Lower leg skin (tissue), 4 donors: Measurements from ENCODE around the gene RAP1GAP. TPM values are rescaled to one million over a fixed set of nuclear protein-coding genes. Genes with fewer than 3 reads are reported as not detected.

ENCODE experiments used
- DNase-seq, 2 donors: peaks; one replicate each; pipeline ENCODE4 v3.0.0-alpha.2; 2019; ENCODE audit warnings: low spot score in 2 of 2
- H3K4me3 ChIP-seq: fragments of 200-600 bp; sonication (generic); 2 replicates; pipeline ENCODE4 v1.5.1; 2017; ENCODE audit warnings: mild to moderate bottlenecking, low read depth; ENCODE audit not compliant: poor library complexity, severe bottlenecking
- CTCF ChIP-seq, 3 donors: fragments of 450-650 bp; IDR thresholded peaks; one replicate each; pipeline ENCODE4 v1.5.1; 2016; ENCODE audit warnings: antibody characterized with exemption in 3 of 3, mild to moderate bottlenecking in 3 of 3, moderate library complexity in 2 of 3
- POLR2A ChIP-seq, 2 donors: fragments of 450-650 bp; IDR thresholded peaks; one replicate each; pipeline ENCODE4 v1.6.1; 2016 to 2017; ENCODE audit warnings: antibody characterized with exemption in 2 of 2, mild to moderate bottlenecking in 1 of 2, moderate library complexity in 1 of 2
- WGBS, 2 donors: methylation state at CpG; one replicate each; pipeline ENCODE4 v1.1.5; 2018; 5-methylcytosine and 5-hydroxymethylcytosine counted together
- intact Hi-C: fragments of 100-400 bp; cut with DNase I; formaldehyde crosslinking; loops from one replicate; pipeline ENCODE4 v1.15.0; 2023; ENCODE audit warnings: low total_unique reads
- total RNA-seq, 4 donors: library from RNA; depleted of rRNA; stranded (reverse); fragments of >200 nt; gene quantifications; one replicate each; pipeline ENCODE4 v1.1.0, GENCODE V29; 2016

RAP1GAP gene
- total RNA-seq, 4 donors from 2014 or later: 1.3 to 4.0 (median 2.6) TPM

GRCh38 chr1:21700094-21700493 lies 30.9 kb upstream of the RAP1GAP start:
- 79 to 91% methylated on average over 4 of the region's 4 CpGs for WGBS, 2 donors
- no peak overlapping the region for H3K4me3 ChIP-seq
- intact Hi-C loops: no loop called here
- TF ChIP-seq CTCF (IDR thresholded peaks at IDR 0.05) (no peak), POLR2A (IDR thresholded peaks at IDR 0.05) (no peak)
- no peak for DNase-seq

DNA sequence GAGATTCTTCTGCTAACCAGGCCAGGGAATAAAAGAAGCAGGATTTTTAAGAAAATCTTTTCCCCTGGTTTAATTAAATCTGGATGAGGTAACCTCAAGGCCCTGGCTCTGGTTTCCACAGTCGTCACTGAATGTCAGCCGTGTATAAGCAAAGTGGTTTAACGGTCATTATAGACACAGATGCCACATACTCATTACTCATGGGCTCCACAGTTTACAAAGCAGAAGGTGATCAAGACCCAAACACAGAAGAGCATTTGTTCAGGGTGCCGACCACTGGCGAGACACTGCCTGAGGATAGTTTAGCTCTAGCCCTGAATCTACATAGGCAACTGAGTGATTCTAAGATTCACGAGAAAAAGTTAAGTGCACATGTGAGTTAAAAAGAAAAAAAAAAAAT lies 27.8 kb upstream of the RAP1GAP start:
- DNase-seq: no peak
- intact Hi-C loops: no loop called here
- TF ChIP-seq CTCF (IDR thresholded peaks at IDR 0.05) (no peak), POLR2A (IDR thresholded peaks at IDR 0.05) (no peak)
- H3K4me3 ChIP-seq: no peak overlapping the region
- 88 to 90% methylated on average over 6 of the region's 6 CpGs for WGBS, 2 donors

DNA sequence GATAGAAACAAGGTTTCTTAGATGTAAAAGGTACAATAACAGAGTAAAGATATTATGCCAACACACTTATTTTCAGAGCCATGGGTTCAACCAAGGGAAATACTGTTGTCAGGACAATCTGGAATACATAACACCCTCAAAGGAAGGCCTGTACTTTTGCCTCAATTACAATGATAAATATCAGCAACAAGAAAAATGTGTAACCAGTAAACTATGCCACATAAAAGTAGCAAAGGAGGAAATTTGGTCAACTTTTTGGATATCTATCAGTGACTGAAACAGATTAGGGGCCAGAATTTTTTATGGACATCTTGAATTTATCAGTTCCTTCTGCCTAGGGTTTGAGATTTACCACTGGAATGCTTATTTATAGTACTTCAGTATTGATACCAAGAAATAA lies 24.6 kb upstream of the RAP1GAP start:
- no peak for DNase-seq
- H3K4me3 ChIP-seq: no peak overlapping the region
- intact Hi-C loops: loop anchor here (5.0 kb wide), 1 partner anchor 299 kb away; no protein-coding TSS in a partner anchor
- TF ChIP-seq CTCF (IDR thresholded peaks at IDR 0.05) (no peak), POLR2A (IDR thresholded peaks at IDR 0.05) (no peak)

DNA sequence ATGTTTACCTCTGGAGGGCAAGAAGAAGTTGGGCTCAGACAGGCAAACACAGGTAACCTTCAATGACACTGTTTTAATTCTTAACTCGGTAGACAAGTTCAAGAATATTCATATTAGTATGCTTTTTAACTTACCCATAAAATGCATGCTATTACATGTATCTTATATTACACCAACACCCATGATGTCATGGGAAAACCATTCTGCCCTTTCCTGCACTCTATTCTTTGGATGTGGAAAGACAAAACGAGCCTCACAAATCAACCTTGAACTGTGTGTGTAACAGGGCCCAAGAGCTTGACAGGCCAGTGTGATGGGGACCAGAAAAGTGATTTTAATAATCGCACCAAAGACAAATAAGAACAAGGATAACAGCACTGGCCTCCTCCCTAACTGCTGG lies 22.6 kb upstream of the RAP1GAP start:
- WGBS, 2 donors: 47 to 54% methylated on average over 3 of the region's 3 CpGs
- no peak for DNase-seq
- no peak overlapping the region for H3K4me3 ChIP-seq
- TF ChIP-seq CTCF (IDR thresholded peaks at IDR 0.05) (no peak), POLR2A (IDR thresholded peaks at IDR 0.05) (no peak)
- intact Hi-C loops: loop anchor here (5.0 kb wide), 1 partner anchor 301 kb away; no protein-coding TSS in a partner anchor

- 88 to 92% methylated on average over 6 of the region's 6 CpGs for WGBS, 2 donors
- TF ChIP-seq CTCF (IDR thresholded peaks at IDR 0.05) (no peak), POLR2A (IDR thresholded peaks at IDR 0.05) (no peak)
- intact Hi-C loops: loop anchor here (5.0 kb wide), 1 partner anchor 302 kb away; no protein-coding TSS in a partner anchor
- H3K4me3 ChIP-seq: no peak overlapping the region
- no peak for DNase-seq
Measured at GRCh38 chr1:21689661-21690372, 20.7 kb upstream of the RAP1GAP start.

- intact Hi-C loops: no loop called here
- 94 to 98% methylated on average over 2 of the region's 2 CpGs for WGBS, 2 donors
- TF ChIP-seq POLR2A (IDR thresholded peaks at IDR 0.05): no peak
- no peak for TF ChIP-seq CTCF (IDR thresholded peaks at IDR 0.05)
- no peak for DNase-seq
- H3K4me3 ChIP-seq: no peak overlapping the region
Measured at GRCh38 chr1:21687081-21687529, 17.9 kb upstream of the RAP1GAP start.
